Brain microvascular endothelial cell (primary cell): Measurements from ENCODE around the gene RBBP8.

ENCODE experiments used
- DNase-seq: peaks from one replicate; pipeline ENCODE4 v3.0.0-alpha.2; 2020
- H3K27ac ChIP-seq: fragments of 250-450 bp; sonication (Bioruptor Pico); 2 replicates; pipeline ENCODE4 v1.5.1; 2020; ENCODE audit warnings: mild to moderate bottlenecking, moderate library complexity
- H3K27me3 ChIP-seq: fragments of 250-450 bp; sonication (Bioruptor Pico); replicated peaks from 2 replicates; pipeline ENCODE4 v1.5.1; 2020; ENCODE audit warnings: mild to moderate bottlenecking
- H3K36me3 ChIP-seq: fragments of 250-450 bp; sonication (Bioruptor Pico); replicated peaks from 2 replicates; pipeline ENCODE4 v1.5.1; 2020; ENCODE audit warnings: mild to moderate bottlenecking
- H3K4me3 ChIP-seq: 2 replicates; pipeline ENCODE4 v1.5.1; 2011; ENCODE audit warnings: low read depth, mild to moderate bottlenecking, control low read depth, low read length, moderate library complexity
- CTCF ChIP-seq: IDR thresholded peaks from 2 replicates; pipeline ENCODE4 v1.5.1; 2011; ENCODE audit warnings: low read depth, mild to moderate bottlenecking, moderate library complexity, low read length, control low read depth, inconsistent platforms; ENCODE audit errors: missing control alignments
- in situ Hi-C: cut with HindIII; loops from 2 replicates; pipeline ENCODE4 v1.10.0; 2017; ENCODE audit warnings: low sequenced_read_pairs, low pct_ligation_motif_present

Gene RBBP8

DNA sequence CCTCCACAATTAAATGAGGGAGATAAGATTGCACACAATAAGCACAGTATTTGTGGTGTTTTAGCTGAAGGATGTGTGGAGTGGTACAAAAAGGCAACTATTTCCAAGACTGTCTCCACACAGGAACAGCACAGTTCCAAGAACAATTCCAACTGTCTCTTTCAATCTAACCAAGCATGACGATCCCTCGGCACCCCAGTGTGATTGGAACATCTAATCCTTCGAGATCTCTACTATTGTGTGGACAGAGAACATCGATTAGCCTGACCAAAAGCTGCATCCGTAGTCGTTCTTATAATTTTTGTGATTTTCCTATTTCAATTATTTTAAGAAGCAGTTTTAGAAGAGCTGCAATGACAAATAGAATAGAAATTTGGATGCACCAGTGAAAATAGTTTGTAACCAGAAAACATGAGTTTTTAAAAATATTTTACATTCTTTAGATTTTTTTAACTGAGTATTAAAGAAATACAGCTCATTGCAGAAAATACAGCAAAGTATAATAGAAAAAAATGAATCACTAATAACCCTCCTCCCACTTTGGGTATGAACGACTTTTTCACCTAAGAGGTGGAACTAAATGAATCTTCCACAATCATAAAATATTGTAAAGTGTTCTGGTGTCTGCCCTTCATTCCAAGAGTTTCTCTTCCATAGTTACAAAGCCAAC, 125.8 kb downstream of the RBBP8 start:
- in situ Hi-C loops: no loop called here
- H3K27me3 ChIP-seq: no peaks in the 10 kb centered on the region
- H3K36me3 ChIP-seq: no peaks in the 10 kb centered on the region
- H3K4me3 ChIP-seq: no peak overlapping the region
- no peak for TF ChIP-seq CTCF
- no peak for DNase-seq
- no peak overlapping the region for H3K27ac ChIP-seq

DNA sequence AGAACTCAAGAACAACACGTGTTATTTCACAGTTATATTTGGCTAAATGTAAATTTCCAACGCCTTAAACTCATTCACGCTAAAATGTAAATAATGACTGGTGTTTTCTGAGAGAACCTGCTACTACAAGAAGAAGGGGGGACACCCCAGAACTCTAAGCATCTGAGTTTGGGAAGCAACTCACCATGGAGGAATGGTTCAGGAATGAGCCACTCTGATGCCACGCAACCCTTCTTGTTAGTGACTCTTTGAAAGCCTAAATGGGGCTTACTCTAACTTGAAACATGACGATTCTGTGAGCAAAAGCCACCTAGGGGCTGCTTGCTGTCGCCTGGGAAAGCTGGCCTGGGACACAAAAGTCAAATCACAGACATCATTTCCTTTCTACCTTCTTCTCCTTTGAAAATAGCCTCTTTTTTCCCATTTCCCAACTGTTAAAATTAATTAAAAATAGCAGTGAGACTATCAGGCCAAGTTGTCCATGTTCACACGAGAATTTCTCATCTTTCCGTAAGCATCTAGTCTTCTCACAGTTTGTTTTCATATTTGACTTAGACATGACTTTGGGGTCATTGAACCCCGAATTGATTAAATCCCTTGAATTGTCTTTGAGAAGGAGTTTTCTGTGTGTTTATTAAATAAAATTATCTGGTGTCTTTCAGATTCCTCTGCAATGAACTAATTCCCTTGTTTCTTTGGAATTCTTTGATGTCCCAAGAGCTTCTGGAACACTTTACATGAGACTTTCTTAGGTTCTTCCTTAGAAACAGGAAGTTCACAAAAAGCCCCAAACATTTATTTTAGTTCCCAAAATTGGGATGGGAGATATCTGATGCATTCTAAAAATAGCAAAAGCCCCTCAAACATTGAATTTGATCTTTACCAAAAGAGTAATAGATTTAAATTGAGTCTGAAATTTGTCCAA, 126.7 kb downstream of the RBBP8 start:
- in situ Hi-C loops: no loop called here
- Histone ChIP-seq H3K36me3 (no peaks in the 10 kb centered on the region), H3K27me3 (no peaks in the 10 kb centered on the region), H3K27ac (no peak overlapping the region), H3K4me3 (no peak overlapping the region)
- peak; percentile 26 for DNase-seq
- TF ChIP-seq CTCF: no peak

DNA sequence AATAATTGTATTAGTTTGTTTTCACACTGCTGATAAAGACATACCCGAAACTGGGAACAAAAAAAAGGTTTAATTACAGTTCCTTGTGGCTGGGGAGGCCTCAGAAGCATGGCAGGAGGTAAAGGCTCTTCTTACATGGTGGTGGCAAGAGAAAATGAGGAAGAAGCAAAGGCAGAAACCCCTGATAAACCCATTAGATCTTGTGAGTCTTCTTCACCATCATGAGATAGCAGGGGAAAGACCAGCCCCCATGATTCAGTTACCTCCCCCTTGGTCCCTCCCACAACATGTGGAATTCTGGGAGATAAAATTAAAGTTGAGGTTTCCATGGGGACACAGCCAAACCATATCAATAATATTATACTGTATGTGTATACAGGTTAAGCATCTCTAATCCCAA, 128.9 kb downstream of the RBBP8 start:
- H3K27ac ChIP-seq: no peak overlapping the region
- no peaks in the 10 kb centered on the region for H3K27me3 ChIP-seq
- no peak for DNase-seq
- H3K4me3 ChIP-seq: no peak overlapping the region
- in situ Hi-C loops: no loop called here
- no peak for TF ChIP-seq CTCF
- H3K36me3 ChIP-seq: no peaks in the 10 kb centered on the region

- Histone ChIP-seq H3K27ac (no peak overlapping the region), H3K36me3 (no peaks in the 10 kb centered on the region), H3K27me3 (no peaks in the 10 kb centered on the region), H3K4me3 (no peak overlapping the region)
- in situ Hi-C loops: no loop called here
- no peak for TF ChIP-seq CTCF
- no peak for DNase-seq
Observed at GRCh38 chr18:23063502-23063901, 130.4 kb downstream of the RBBP8 start.

- TF ChIP-seq CTCF: no peak
- in situ Hi-C loops: no loop called here
Observed at GRCh38 chr18:23065234-23065806, 132.2 kb downstream of the RBBP8 start.

More at GRCh38 chr18:23065234-23065806, 132.2 kb downstream of the RBBP8 start:
- no peak overlapping the region for H3K27ac ChIP-seq
- no peaks in the 10 kb centered on the region for H3K36me3 ChIP-seq
- no peaks in the 10 kb centered on the region for H3K27me3 ChIP-seq
- no peak for DNase-seq
- H3K4me3 ChIP-seq: no peak overlapping the region
